ENCODE results near the gene ZMYND10. TPM values are rescaled to one million over a fixed set of nuclear protein-coding genes. Genes with fewer than 3 reads are reported as not detected.

The ZMYND10 gene
- total RNA-seq, 4 donors from 2014 or later: 3.0 TPM; not detected in 3

DNA sequence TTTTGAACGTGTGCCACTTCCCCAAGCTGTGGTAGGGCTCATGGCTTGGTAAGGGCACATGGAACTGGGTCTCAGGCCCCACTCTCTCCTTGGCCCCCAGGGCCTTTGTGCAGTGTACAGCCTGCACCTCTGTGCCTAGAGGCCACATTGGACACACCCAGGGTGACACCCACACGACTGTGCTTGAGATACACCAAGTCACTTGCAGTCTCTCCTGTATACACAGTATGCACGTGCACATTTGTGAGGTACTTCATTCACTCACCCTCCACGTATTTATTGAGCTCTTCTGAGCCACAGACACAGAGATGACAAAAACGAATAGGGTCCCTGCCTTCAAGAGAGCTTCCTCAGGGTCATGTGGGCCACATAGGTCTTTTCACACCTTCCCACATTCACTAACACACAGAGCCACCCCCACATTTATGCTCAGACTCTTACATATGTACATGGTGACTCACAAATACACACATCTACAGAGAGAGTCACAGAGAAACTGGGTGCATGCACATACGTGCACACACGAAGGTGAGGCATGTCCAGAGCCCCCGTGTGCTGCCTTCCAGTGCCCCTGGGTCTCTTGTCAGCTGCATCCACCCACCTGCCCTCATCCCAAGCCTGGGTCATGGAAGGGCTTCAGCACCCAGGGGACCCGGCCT is 23.6 kb upstream of the ZMYND10 start:
- no peaks in the 10 kb centered on the region for H3K36me3 ChIP-seq
- H3K9me3 ChIP-seq: no peaks in the 10 kb centered on the region
- H3K4me3 ChIP-seq: no peak overlapping the region
- no peak for DNase-seq
- in situ Hi-C loops (cut with MboI; ENCODE audit: low sequenced_read_pairs in 4 of 4): loop anchor here in 1 of 4 donors (25.0 kb wide), 1 partner anchor 168 kb away; no protein-coding TSS in a partner anchor
- no peak overlapping the region for H3K27ac ChIP-seq
- H3K27me3 ChIP-seq: no peaks in the 10 kb centered on the region
- TF ChIP-seq, protein P1, sequence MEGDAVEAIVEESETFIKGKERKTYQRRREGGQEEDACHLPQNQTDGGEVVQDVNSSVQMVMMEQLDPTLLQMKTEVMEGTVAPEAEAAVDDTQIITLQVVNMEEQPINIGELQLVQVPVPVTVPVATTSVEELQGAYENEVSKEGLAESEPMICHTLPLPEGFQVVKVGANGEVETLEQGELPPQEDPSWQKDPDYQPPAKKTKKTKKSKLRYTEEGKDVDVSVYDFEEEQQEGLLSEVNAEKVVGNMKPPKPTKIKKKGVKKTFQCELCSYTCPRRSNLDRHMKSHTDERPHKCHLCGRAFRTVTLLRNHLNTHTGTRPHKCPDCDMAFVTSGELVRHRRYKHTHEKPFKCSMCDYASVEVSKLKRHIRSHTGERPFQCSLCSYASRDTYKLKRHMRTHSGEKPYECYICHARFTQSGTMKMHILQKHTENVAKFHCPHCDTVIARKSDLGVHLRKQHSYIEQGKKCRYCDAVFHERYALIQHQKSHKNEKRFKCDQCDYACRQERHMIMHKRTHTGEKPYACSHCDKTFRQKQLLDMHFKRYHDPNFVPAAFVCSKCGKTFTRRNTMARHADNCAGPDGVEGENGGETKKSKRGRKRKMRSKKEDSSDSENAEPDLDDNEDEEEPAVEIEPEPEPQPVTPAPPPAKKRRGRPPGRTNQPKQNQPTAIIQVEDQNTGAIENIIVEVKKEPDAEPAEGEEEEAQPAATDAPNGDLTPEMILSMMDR (IDR thresholded peaks at IDR 0.05 in 4 of 5, conservative IDR thresholded peaks at IDR 0.05 in 1 of 5): no peak
- no peak for TF ChIP-seq POLR2A (IDR thresholded peaks at IDR 0.05)
- no peak for ATAC-seq
- intact Hi-C loops (cut with DNase I; ENCODE audit: low total_unique reads): no loop called here
- peaks cover 0 to 5% of the 10 kb centered on the region in 2 donors for H3K4me1 ChIP-seq

DNA sequence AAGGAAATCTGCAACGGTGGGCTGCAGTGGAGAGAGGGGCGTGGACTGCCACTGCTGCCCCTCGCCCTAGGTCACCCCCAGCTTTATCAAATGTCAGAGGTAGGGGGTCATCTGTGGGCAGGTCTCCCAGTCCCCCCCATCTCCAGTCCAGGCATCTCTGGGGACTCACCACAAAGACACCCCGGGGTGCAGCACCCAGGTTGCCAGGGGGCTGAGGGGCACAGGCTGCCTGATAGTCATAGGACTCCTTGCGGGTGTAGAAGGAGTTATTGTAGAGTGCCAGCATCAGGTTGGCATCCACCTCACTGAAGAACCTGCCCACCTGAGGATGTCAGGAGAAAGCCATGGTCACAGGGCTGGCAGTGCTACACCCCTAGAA is 20.3 kb upstream of the ZMYND10 start:
- Histone ChIP-seq H3K27me3 (no peaks in the 10 kb centered on the region), H3K27ac (no peak overlapping the region), H3K4me3 (peak overlapping the region in 1 of 4 donors; percentile 53), H3K4me1 (peaks cover 0 to 5% of the 10 kb centered on the region in 2 donors), H3K36me3 (no peaks in the 10 kb centered on the region), H3K9me3 (no peaks in the 10 kb centered on the region)
- DNase-seq (no peak), ATAC-seq (no peak)
- intact Hi-C loops (cut with DNase I; ENCODE audit: low total_unique reads): no loop called here
- in situ Hi-C loops (cut with MboI; ENCODE audit: low sequenced_read_pairs in 4 of 4): loop anchor here in 1 of 4 donors (25.0 kb wide), 1 partner anchor 171 kb away; no protein-coding TSS in a partner anchor
- TF ChIP-seq, protein P1 (IDR thresholded peaks at IDR 0.05 in 4 of 5, conservative IDR thresholded peaks at IDR 0.05 in 1 of 5): no peak
- TF ChIP-seq POLR2A (IDR thresholded peaks at IDR 0.05): no peak

DNA sequence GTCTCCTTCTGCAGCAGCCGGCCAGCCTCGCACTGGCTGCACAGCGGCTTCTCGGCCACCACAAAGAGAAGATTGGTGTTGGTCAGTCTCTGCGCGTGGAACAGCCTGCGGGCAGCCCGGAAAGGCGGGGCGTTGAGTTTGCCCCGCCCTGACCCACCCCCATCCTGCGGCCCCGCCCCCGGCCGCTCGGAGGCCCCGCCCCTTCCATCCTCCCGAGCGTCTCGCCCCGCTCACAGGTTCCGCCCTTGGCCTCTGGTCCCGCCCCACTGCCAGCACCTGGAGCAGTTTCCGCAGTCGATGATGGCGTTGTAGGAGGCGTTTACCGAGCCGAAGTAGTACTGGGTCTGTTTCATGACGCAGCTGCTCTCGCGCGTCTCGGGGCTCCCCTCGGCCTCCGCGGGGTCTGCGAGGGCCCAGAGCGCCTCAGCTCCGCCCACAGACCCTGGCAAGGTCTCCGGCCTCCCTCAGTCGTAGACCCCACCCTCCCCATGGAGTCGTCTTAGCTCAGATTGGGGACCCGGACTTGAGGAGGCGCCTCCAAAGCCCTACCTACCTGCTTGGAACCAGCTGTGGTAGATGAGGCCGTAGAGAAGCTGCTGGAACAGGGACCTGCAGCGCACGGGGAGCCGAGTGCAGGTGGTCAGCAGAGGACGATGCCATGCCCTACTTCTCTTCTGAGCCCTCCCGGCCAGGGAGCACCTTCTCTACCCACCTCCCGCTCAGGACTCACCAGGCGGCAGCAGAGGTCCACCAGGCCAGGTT is 19.7 kb upstream of the ZMYND10 start:
- in situ Hi-C loops (cut with MboI; ENCODE audit: low sequenced_read_pairs in 4 of 4): loop anchor here in 1 of 4 donors (25.0 kb wide), 1 partner anchor 172 kb away; no protein-coding TSS in a partner anchor
- no peaks in the 10 kb centered on the region for H3K27me3 ChIP-seq
- intact Hi-C loops (cut with DNase I; ENCODE audit: low total_unique reads): no loop called here

DNA sequence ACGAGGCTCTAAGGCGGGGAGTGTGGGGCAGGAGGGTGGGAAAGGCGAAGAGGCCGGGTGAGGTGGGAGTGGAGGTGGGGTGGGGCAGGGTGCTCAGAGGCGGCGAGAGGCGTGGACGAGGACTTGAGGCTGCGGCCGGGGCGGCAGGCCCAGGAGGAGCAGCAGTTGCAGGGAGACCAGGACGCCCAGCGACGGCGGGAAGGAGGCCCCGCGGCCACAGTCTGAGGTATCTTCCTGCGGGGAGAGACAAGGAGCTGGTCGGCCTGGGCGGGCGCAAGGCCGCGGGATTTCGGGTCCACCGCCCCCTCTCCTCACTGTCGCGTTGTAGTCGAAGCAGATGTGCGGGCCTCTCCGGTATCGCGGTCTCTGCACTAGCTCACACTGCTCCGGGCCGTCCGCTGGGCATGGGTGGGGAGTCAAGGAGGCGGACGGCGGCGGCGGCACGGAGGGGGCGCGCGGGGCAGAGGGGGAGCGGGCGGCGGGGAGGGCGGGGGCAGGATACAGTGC is 19.1 kb upstream of the ZMYND10 start:
- in situ Hi-C loops (cut with MboI; ENCODE audit: low sequenced_read_pairs in 4 of 4): loop anchor here in 1 of 4 donors (25.0 kb wide), 1 partner anchor 173 kb away; no protein-coding TSS in a partner anchor
- TF ChIP-seq, protein P1 (IDR thresholded peaks at IDR 0.05 in 4 of 5, conservative IDR thresholded peaks at IDR 0.05 in 1 of 5): no peak
- TF ChIP-seq POLR2A (IDR thresholded peaks at IDR 0.05): no peak
- no peak for DNase-seq
- Histone ChIP-seq H3K4me1 (peaks cover 0 to 5% of the 10 kb centered on the region in 2 donors), H3K9me3 (no peaks in the 10 kb centered on the region), H3K27me3 (no peaks in the 10 kb centered on the region), H3K4me3 (peak overlapping the region; percentile 53 to 81 (median 60)), H3K27ac (peak overlapping the region in 1 of 4 donors; percentile 38), H3K36me3 (no peaks in the 10 kb centered on the region)
- ATAC-seq: peak in 1 of 2 donors; percentile 39
- intact Hi-C loops (cut with DNase I; ENCODE audit: low total_unique reads): no loop called here

More for the DNA sequence above, 19.7 kb upstream of the ZMYND10 start:
- H3K4me1 ChIP-seq: peaks cover 0 to 5% of the 10 kb centered on the region in 2 donors
- H3K36me3 ChIP-seq: no peaks in the 10 kb centered on the region
- DNase-seq (peak; percentile 56 to 63), ATAC-seq (peak; percentile 77 to 86)
- H3K27ac ChIP-seq: peak overlapping the region in 1 of 4 donors; percentile 38
- no peaks in the 10 kb centered on the region for H3K9me3 ChIP-seq
- H3K4me3 ChIP-seq: peak overlapping the region; percentile 53 to 81 (median 60)
- no peak for TF ChIP-seq POLR2A (IDR thresholded peaks at IDR 0.05)
- TF ChIP-seq, protein P1 (IDR thresholded peaks at IDR 0.05 in 4 of 5, conservative IDR thresholded peaks at IDR 0.05 in 1 of 5): no peak

All from gastrocnemius medialis (tissue), 4 donors.